GM18951 (cell line): ENCODE data around the gene GIMAP1.

Source experiments
- POLR2A ChIP-seq: IDR thresholded peaks from 4 replicates; pipeline ENCODE4 v1.6.1; 2011; ENCODE audit warnings: mild to moderate bottlenecking; ENCODE audit not compliant: insufficient read length, insufficient read depth; ENCODE audit errors: extremely low read depth
- in situ Hi-C: fragments of 300-500 bp; cut with MboI; formaldehyde crosslinking; loops from one replicate; pipeline ENCODE4 v1.12.0; 2022; ENCODE audit warnings: low sequenced_read_pairs, mixed read lengths, inconsistent platforms; ENCODE audit not compliant: unreplicated experiment

GIMAP1 gene

GRCh38 chr7:150769768-150770167 lies 53.4 kb downstream of the GIMAP1 start:
- in situ Hi-C loops, result no loop called here
- no peak for TF ChIP-seq POLR2A
